Measurements from ENCODE around the gene ECD.

ECD gene

DNA sequence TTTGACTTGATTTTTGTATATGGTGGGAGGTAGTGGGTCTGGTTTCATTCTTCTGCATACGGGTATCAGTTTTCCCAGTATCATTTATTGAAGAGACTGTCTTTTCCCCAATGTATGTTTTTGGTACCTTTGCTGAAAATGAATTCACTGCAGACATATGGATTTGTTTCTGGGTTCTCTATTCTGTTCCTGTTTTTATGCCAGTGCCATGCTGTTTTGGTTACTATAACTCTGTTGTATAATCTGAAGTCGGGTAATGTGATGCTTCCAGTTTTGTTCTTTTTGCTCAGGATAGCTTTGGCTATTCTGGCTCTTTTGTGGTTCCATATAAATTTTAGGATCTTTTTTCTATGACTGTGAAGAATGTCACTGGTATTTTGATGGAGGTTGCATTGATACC lies 836 bp downstream of the ECD start:
- Histone ChIP-seq H3K27me3 (ENCODE audit: insufficient read depth, low read length, poor library complexity, severe bottlenecking) (no peaks in the 10 kb centered on the region), H3K4me2 (ENCODE audit: low read depth, low read length, poor library complexity, severe bottlenecking) (peak overlapping the region; percentile 89), H3K4me1 (ENCODE audit: insufficient read depth, low read length, poor library complexity, severe bottlenecking) (peaks cover 41% of the 10 kb centered on the region), H2AFZ (ENCODE audit: low read length) (no peak overlapping the region), H3F3A (ENCODE audit: low read depth) (peaks cover 3% of the 10 kb centered on the region; the same call in 1 of the 2 replicates), H3K9me3 (ENCODE audit: insufficient read depth, low read depth, low read length) (no peaks in the 10 kb centered on the region), H3K9me2 (replicated peaks; ENCODE audit: low read depth, low read length) (no peaks in the 10 kb centered on the region), H3K79me2 (ENCODE audit: insufficient read depth, low read length) (peaks cover 65% of the 10 kb centered on the region), H4K20me1 (ENCODE audit: insufficient read depth, low read length, poor library complexity, severe bottlenecking) (peaks cover 21% of the 10 kb centered on the region), H3K9ac (ENCODE audit: low read depth, low read length, poor library complexity, severe bottlenecking) (peak overlapping the region; percentile 88), H3K4me3 (ENCODE audit: low read length, poor library complexity, severe bottlenecking) (peak overlapping the region; percentile 96), H3K36me3 (ENCODE audit: insufficient read depth, low read length) (no peaks in the 10 kb centered on the region)
- no peak for TF ChIP-seq EZH2phosphoT487 (IDR thresholded peaks at IDR 0.05; ENCODE audit: borderline replicate concordance)
- TF ChIP-seq, protein P1, sequence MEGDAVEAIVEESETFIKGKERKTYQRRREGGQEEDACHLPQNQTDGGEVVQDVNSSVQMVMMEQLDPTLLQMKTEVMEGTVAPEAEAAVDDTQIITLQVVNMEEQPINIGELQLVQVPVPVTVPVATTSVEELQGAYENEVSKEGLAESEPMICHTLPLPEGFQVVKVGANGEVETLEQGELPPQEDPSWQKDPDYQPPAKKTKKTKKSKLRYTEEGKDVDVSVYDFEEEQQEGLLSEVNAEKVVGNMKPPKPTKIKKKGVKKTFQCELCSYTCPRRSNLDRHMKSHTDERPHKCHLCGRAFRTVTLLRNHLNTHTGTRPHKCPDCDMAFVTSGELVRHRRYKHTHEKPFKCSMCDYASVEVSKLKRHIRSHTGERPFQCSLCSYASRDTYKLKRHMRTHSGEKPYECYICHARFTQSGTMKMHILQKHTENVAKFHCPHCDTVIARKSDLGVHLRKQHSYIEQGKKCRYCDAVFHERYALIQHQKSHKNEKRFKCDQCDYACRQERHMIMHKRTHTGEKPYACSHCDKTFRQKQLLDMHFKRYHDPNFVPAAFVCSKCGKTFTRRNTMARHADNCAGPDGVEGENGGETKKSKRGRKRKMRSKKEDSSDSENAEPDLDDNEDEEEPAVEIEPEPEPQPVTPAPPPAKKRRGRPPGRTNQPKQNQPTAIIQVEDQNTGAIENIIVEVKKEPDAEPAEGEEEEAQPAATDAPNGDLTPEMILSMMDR (conservative IDR thresholded peaks at IDR 0.05; ENCODE audit: low read length): no peak

DNA sequence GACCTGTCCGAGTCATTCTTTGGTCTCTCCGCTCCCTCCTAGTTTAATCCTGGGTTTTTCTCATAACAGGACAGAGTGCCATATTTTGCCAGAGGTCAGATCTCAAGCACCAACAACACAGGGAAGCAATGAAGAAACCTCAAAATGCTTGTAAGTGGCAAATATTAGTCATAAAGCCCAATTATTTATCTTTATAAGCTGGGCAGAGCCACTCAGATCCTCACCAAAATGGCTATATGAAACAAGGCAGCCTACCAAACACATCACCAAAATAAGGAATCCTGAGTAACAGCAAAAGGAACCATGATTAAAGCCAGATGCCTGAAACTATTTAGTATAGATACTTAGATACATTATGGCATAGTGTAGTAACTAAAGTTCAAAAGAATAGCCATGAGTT lies 4.7 kb downstream of the ECD start:
- peak overlapping the region; percentile 64 for H3K4me2 ChIP-seq (ENCODE audit: low read depth, low read length, poor library complexity, severe bottlenecking)
- no peaks in the 10 kb centered on the region for H3K27me3 ChIP-seq (ENCODE audit: insufficient read depth, low read length, poor library complexity, severe bottlenecking)
- no peaks in the 10 kb centered on the region for H3K36me3 ChIP-seq (ENCODE audit: insufficient read depth, low read length)
- H3F3A ChIP-seq (ENCODE audit: low read depth): no peaks in the 10 kb centered on the region
- H3K9ac ChIP-seq (ENCODE audit: low read depth, low read length, poor library complexity, severe bottlenecking): peak overlapping the region; percentile 13
- H3K4me1 ChIP-seq (ENCODE audit: insufficient read depth, low read length, poor library complexity, severe bottlenecking): peaks cover 55% of the 10 kb centered on the region
- no peak overlapping the region for H2AFZ ChIP-seq (ENCODE audit: low read length)
- TF ChIP-seq, protein P1 (conservative IDR thresholded peaks at IDR 0.05; ENCODE audit: low read length): no peak
- TF ChIP-seq EZH2phosphoT487 (IDR thresholded peaks at IDR 0.05; ENCODE audit: borderline replicate concordance): no peak
- no peaks in the 10 kb centered on the region for H3K9me3 ChIP-seq (ENCODE audit: insufficient read depth, low read depth, low read length)
- peaks cover 36% of the 10 kb centered on the region for H4K20me1 ChIP-seq (ENCODE audit: insufficient read depth, low read length, poor library complexity, severe bottlenecking)
- peak overlapping the region; percentile 43 for H3K4me3 ChIP-seq (ENCODE audit: low read length, poor library complexity, severe bottlenecking)
- H3K79me2 ChIP-seq (ENCODE audit: insufficient read depth, low read length): peaks cover 72% of the 10 kb centered on the region
- no peaks in the 10 kb centered on the region for H3K9me2 ChIP-seq (replicated peaks; ENCODE audit: low read depth, low read length)

DNA sequence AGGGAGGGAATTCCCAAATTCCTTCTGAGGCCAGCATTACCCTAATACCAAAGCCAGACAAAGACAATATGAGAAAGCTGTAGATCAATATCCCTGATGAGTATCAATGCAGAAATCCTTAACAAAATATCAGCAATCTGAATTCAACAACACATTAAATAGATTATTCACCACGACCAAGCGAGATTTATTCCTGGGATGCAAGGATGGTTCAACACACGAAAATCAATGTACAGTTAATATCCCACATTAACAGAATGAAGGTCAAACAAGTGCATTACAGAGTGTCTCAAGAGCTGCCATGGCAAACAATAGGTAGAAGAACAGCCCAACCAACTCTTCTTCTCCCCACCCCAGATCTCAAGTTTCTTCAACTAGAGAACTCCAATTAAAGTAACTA lies 6.1 kb downstream of the ECD start:
- TF ChIP-seq EZH2phosphoT487 (IDR thresholded peaks at IDR 0.05; ENCODE audit: borderline replicate concordance): no peak
- TF ChIP-seq, protein P1 (conservative IDR thresholded peaks at IDR 0.05; ENCODE audit: low read length): no peak
- Histone ChIP-seq H3K9me2 (replicated peaks; ENCODE audit: low read depth, low read length) (no peaks in the 10 kb centered on the region), H3K79me2 (ENCODE audit: insufficient read depth, low read length) (peaks cover 61% of the 10 kb centered on the region), H3K36me3 (ENCODE audit: insufficient read depth, low read length) (peaks cover 3% of the 10 kb centered on the region; the same call in 1 of the 2 replicates), H3K4me2 (ENCODE audit: low read depth, low read length, poor library complexity, severe bottlenecking) (peak overlapping the region; percentile 64), H3K27me3 (ENCODE audit: insufficient read depth, low read length, poor library complexity, severe bottlenecking) (no peaks in the 10 kb centered on the region), H3K4me1 (ENCODE audit: insufficient read depth, low read length, poor library complexity, severe bottlenecking) (peaks cover 49% of the 10 kb centered on the region), H3F3A (ENCODE audit: low read depth) (no peaks in the 10 kb centered on the region), H2AFZ (ENCODE audit: low read length) (no peak overlapping the region), H3K4me3 (ENCODE audit: low read length, poor library complexity, severe bottlenecking) (peak overlapping the region; percentile 43), H4K20me1 (ENCODE audit: insufficient read depth, low read length, poor library complexity, severe bottlenecking) (peaks cover 33% of the 10 kb centered on the region), H3K9ac (ENCODE audit: low read depth, low read length, poor library complexity, severe bottlenecking) (peak overlapping the region; percentile 33), H3K9me3 (ENCODE audit: insufficient read depth, low read depth, low read length) (no peaks in the 10 kb centered on the region)

All from Loucy (cell line).